Mammary epithelial cell (primary cell): ENCODE measurements around the gene ATG7.

Experiments used
- CTCF ChIP-seq, 2 donors: IDR thresholded peaks in 1 of 2; conservative IDR thresholded peaks in 1 of 2; 2 replicates each; pipeline ENCODE4 v1.5.1; 2011 to 2012; ENCODE audit warnings: inconsistent platforms in 2 of 2, low read length in 2 of 2, mild to moderate bottlenecking in 2 of 2, control low read depth in 1 of 2, low read depth in 1 of 2; ENCODE audit not compliant: insufficient read depth in 1 of 2; ENCODE audit errors: extremely low read depth in 1 of 2
- EZH2 ChIP-seq: IDR thresholded peaks from 2 replicates; pipeline ENCODE4 v1.6.1; 2012; ENCODE audit warnings: low read length, inconsistent platforms, borderline replicate concordance

GRCh38 chr3:11385326-11385725 is 113.1 kb downstream of the ATG7 start:
- TF ChIP-seq CTCF (conservative IDR thresholded peaks at IDR 0.05 in 1 of 2, IDR thresholded peaks at IDR 0.05 in 1 of 2; ENCODE audit: extremely low read depth in 1 of 2, insufficient read depth in 1 of 2, low read depth in 1 of 2, low read length in 2 of 2): no peak
- no peak for TF ChIP-seq EZH2
